ENCODE results near the gene USP34. TPM values are rescaled to one million over a fixed set of nuclear protein-coding genes. Genes with fewer than 3 reads are reported as not detected.

USP34 gene
- total RNA-seq, 6 experiments from 2014 or later: 33.3 to 57.1 (median 41.5) TPM

DNA sequence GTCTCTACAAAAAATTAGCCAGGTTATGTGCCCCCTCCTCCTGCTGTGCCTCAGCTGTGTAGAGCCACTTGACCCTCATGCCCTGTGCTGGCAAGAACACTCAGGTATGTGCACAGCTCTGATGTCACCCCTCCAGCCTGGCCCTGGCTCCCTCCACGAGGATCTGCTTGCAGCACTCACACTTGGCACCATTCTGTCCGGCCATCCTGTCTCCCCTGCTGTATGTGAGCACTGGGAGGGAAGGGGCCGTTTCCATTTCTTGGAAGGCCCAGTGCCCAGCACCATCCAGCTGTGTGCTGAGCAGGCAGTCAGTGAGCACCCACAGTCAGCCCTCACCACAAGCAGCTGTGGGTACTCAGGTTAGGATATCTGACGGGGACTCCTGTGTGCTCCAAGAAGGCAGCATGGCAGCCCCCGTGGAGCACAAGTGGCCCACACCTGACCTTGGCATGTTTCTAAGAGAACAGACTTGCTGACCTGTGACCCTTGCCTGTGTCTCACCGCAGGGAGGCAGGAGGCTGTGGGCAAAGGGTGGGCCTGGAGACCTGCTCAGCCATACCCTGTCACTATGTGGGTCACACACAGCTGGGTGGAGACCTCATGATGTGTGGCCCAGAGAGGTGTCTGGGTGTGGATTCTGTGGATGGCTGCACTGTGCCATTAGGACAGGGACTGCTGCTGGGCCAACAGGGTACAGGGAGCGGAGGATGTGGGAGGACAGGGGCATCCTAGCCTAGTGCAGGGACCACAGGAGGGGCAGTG, 31.5 kb downstream of the USP34 start:
- Histone ChIP-seq H3K27ac (no peak overlapping the region), H3K9me3 (no peaks in the 10 kb centered on the region), H3K27me3 (no peaks in the 10 kb centered on the region), H3K4me3 (no peak overlapping the region), H3K4me1 (peaks cover 0 to 64% (median 13%) of the 10 kb centered on the region in 4 donors), H3K36me3 (no peaks in the 10 kb centered on the region)
- ATAC-seq: peak; percentile 61 to 71 (median 70)
- WGBS (ENCODE audit: insufficient coverage, low coverage, low lambda C conversion rate, missing lambda C conversion rate): 58% methylated on average over 3 of the region's 7 CpGs
- intact Hi-C loops (cut with DNase I): no loop called here
- peak; percentile 55 to 69 (median 67) for DNase-seq
- no peak for TF ChIP-seq POLR2A (IDR thresholded peaks at IDR 0.05)
- TF ChIP-seq, protein P1, sequence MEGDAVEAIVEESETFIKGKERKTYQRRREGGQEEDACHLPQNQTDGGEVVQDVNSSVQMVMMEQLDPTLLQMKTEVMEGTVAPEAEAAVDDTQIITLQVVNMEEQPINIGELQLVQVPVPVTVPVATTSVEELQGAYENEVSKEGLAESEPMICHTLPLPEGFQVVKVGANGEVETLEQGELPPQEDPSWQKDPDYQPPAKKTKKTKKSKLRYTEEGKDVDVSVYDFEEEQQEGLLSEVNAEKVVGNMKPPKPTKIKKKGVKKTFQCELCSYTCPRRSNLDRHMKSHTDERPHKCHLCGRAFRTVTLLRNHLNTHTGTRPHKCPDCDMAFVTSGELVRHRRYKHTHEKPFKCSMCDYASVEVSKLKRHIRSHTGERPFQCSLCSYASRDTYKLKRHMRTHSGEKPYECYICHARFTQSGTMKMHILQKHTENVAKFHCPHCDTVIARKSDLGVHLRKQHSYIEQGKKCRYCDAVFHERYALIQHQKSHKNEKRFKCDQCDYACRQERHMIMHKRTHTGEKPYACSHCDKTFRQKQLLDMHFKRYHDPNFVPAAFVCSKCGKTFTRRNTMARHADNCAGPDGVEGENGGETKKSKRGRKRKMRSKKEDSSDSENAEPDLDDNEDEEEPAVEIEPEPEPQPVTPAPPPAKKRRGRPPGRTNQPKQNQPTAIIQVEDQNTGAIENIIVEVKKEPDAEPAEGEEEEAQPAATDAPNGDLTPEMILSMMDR (IDR thresholded peaks at IDR 0.05): no peak

DNA sequence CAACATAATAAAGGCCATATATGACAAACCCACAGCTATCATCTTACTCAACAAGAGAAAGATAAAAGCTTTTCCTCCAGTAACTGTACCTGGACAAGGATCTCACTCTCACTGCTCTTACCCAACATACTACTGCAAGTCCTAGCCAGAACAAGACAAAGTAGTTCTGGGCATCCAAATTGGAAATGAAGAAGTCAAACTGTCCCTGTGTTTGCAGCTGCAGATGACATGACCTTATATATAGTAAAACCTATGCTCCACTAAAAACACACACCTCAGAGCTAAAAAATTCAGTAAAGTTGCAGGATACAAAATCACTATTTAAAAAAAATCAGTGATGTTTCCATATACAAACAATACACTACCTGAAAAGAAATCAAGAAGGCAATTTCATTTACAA, 32.2 kb downstream of the USP34 start:
- H3K36me3 ChIP-seq: no peaks in the 10 kb centered on the region
- DNase-seq (no peak), ATAC-seq (no peak)
- H3K9me3 ChIP-seq: no peaks in the 10 kb centered on the region
- intact Hi-C loops (cut with DNase I): no loop called here
- peaks cover 0 to 67% (median 9%) of the 10 kb centered on the region in 4 donors for H3K4me1 ChIP-seq
- no peaks in the 10 kb centered on the region for H3K27me3 ChIP-seq
- H3K27ac ChIP-seq: no peak overlapping the region
- H3K4me3 ChIP-seq: no peak overlapping the region
- no peak for TF ChIP-seq POLR2A (IDR thresholded peaks at IDR 0.05)
- TF ChIP-seq, protein P1 (IDR thresholded peaks at IDR 0.05): no peak

DNA sequence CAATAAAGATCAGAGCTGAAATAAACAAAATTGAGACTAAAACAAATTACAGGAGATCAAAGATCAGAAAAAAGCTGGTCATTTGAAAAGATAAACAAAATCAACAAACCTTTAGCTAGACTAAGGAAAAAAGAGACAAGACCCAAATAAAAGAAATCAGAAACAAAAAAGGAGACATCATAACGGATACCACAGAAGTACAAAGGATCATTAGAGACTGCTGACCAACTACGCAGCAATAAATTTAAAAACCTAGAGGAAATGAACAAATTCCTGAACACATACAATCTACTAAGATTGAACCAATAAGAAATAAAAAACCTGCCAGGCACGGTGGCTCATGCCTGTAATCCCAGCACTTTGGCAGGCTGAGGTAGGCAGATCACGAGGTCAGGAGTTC, 33.7 kb downstream of the USP34 start:
- no peak for TF ChIP-seq POLR2A (IDR thresholded peaks at IDR 0.05)
- TF ChIP-seq, protein P1 (IDR thresholded peaks at IDR 0.05): no peak
- no peaks in the 10 kb centered on the region for H3K27me3 ChIP-seq
- no peaks in the 10 kb centered on the region for H3K9me3 ChIP-seq
- peaks cover 0 to 60% (median 7%) of the 10 kb centered on the region in 4 donors for H3K4me1 ChIP-seq
- DNase-seq (no peak), ATAC-seq (peak in 1 of 4 donors; percentile 3)
- H3K36me3 ChIP-seq: no peaks in the 10 kb centered on the region
- 27% methylated on average over 4 of the region's 4 CpGs for WGBS (ENCODE audit: insufficient coverage, low coverage, low lambda C conversion rate, missing lambda C conversion rate)
- H3K4me3 ChIP-seq: no peak overlapping the region
- intact Hi-C loops (cut with DNase I): no loop called here
- peak overlapping the region in 2 of 3 donors; percentile 58 to 60 for H3K27ac ChIP-seq

DNA sequence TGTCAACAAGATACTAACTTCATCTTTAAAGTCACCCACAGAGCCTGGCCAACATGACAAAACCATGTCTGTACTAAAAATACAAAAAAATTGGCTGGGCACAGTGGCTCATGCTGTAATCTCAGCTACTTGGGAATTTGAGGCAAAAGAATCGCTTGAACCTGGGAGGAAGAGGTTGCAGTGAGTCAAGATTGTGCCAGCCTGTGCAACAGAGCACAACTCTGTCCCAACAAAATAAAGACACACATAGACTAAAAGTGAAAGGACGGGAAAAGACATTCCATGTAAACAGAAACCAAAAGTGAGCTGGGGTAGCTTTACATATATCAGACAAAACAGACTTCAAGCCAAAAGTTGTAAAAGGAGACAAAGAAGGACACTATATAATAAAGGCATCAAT, 34.8 kb downstream of the USP34 start:
- H3K36me3 ChIP-seq: no peaks in the 10 kb centered on the region
- peak overlapping the region in 2 of 3 donors; percentile 58 to 60 for H3K27ac ChIP-seq
- H3K4me3 ChIP-seq: peak overlapping the region in 2 of 3 donors; percentile 10 to 24
- 8% methylated on average over 2 of the region's 2 CpGs for WGBS (ENCODE audit: insufficient coverage, low coverage, low lambda C conversion rate, missing lambda C conversion rate)
- peak; percentile 69 to 80 (median 77) for ATAC-seq
- peaks cover 0 to 60% (median 7%) of the 10 kb centered on the region in 4 donors for H3K4me1 ChIP-seq
- no peak for DNase-seq
- TF ChIP-seq POLR2A (IDR thresholded peaks at IDR 0.05): no peak
- TF ChIP-seq, protein P1 (IDR thresholded peaks at IDR 0.05): no peak
- no peaks in the 10 kb centered on the region for H3K9me3 ChIP-seq
- no peaks in the 10 kb centered on the region for H3K27me3 ChIP-seq
- intact Hi-C loops (cut with DNase I): no loop called here
